Measurements from ENCODE around the gene PKP4. TPM values are rescaled to one million over a fixed set of nuclear protein-coding genes. Genes with fewer than 3 reads are reported as not detected.

PKP4 gene
- total and polyA plus RNA-seq, 4 donors: 21.5 to 96.4 (median 32.8) TPM

DNA sequence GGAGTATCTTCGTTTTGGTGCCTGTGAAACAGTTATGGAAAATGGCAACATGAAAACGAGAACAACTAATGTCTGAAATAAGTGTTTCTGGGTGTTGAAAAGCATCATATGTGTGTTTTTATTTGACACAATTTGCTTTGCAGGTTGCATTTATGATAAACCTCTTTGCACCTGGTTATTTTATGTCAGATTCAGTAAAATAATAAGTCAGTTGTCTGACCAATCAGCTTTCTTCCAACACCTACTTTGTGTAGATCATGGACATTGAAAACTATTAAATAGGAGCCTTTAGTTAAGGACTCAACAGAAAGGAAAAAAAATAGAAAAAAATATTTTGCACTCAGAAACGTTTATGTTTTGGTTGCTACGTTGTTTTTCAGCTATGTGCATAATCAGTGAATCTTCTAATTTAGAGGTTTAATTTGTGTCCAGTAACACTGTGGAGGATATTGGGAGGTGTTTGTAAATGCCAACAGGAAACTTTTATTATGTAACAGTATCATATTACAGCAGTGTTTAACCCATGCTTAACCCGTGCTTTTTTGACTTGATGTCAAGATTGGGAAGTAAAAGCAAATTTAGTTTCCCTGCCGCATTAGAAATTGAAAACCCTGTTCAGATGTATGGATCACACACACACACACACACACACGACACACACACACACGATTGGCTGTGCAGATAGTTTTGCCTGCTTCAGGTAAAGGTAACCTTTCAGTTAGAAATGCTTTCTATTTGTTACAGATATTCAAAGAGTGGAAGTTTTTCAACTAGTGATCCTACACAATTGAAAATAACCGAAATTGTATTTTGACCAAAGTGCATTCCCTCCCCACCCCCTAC is 2.6 kb downstream of the PKP4 start:
- Histone ChIP-seq H3K4me1 (ENCODE audit: control insufficient read depth in 5 of 5, insufficient read depth in 5 of 5, low read length in 5 of 5) (peaks cover 3 to 43% (median 15%) of the 10 kb centered on the region in 5 donors), H3K27me3 (ENCODE audit: control insufficient read depth in 3 of 3, insufficient read depth in 3 of 3, low read length in 2 of 3) (no peaks in the 10 kb centered on the region), H3K36me3 (ENCODE audit: control insufficient read depth in 4 of 4, insufficient read depth in 4 of 4, low read length in 4 of 4) (peaks cover 0 to 5% (median 0%) of the 10 kb centered on the region in 4 donors), H3K27ac (ENCODE audit: low read depth in 1 of 2, low read length in 1 of 2) (no peak overlapping the region), H3K9me3 (ENCODE audit: control insufficient read depth in 4 of 4, insufficient read depth in 3 of 4, low read length in 3 of 4) (no peaks in the 10 kb centered on the region), H3K9ac (ENCODE audit: insufficient read depth in 1 of 2, low read length in 2 of 2) (peak overlapping the region in 1 of 2 donors; percentile 73), H3K4me3 (no peak overlapping the region)
- WGBS, 2 donors: 40 to 45% methylated on average over 9 of the region's 9 CpGs
- ATAC-seq (ENCODE audit: insufficient read depth, low FRiP score): no peak
- TF ChIP-seq, protein P1, sequence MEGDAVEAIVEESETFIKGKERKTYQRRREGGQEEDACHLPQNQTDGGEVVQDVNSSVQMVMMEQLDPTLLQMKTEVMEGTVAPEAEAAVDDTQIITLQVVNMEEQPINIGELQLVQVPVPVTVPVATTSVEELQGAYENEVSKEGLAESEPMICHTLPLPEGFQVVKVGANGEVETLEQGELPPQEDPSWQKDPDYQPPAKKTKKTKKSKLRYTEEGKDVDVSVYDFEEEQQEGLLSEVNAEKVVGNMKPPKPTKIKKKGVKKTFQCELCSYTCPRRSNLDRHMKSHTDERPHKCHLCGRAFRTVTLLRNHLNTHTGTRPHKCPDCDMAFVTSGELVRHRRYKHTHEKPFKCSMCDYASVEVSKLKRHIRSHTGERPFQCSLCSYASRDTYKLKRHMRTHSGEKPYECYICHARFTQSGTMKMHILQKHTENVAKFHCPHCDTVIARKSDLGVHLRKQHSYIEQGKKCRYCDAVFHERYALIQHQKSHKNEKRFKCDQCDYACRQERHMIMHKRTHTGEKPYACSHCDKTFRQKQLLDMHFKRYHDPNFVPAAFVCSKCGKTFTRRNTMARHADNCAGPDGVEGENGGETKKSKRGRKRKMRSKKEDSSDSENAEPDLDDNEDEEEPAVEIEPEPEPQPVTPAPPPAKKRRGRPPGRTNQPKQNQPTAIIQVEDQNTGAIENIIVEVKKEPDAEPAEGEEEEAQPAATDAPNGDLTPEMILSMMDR (IDR thresholded peaks at IDR 0.05; ENCODE audit: control extremely low read depth, extremely low read depth): no peak
- peak in 2 of 3 donors; percentile 73 to 79 for DNase-seq

DNA sequence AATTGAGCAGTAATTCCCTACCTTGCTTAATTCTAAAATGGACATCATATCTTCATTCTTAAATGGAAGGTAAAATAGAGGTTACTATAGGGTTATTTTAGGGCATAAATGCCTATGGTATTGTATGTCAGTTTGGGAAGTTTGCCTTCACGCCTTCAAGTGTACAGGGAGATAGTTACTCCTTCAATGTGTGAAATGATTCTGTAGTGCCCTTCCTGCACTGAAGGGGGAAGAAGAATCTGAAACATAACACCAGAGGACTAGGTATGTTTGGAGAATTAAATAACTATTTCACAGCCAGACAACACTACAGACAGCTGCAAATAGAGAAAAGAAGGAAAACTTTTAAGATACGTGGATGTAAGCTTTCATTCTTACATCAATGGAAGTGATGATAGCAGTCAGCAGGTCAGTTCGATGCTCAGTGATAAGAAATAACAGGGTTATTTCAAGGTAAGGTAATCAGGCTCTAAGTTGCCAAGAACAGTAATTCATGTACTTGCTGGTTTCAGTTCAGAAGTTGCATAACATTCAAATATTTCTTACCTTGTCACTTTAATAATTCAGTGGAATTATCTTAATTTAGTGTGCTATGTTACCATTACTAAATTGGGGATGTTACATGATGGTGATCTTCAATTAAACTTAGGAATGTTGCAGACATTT is 4.0 kb downstream of the PKP4 start:
- Histone ChIP-seq H3K9me3 (ENCODE audit: control insufficient read depth in 4 of 4, insufficient read depth in 3 of 4, low read length in 3 of 4) (no peaks in the 10 kb centered on the region), H3K27ac (ENCODE audit: low read depth in 1 of 2, low read length in 1 of 2) (no peak overlapping the region), H3K4me3 (no peak overlapping the region), H3K9ac (ENCODE audit: insufficient read depth in 1 of 2, low read length in 2 of 2) (no peak overlapping the region), H3K4me1 (ENCODE audit: control insufficient read depth in 5 of 5, insufficient read depth in 5 of 5, low read length in 5 of 5) (peaks cover 3 to 42% (median 15%) of the 10 kb centered on the region in 5 donors), H3K36me3 (ENCODE audit: control insufficient read depth in 4 of 4, insufficient read depth in 4 of 4, low read length in 4 of 4) (peaks cover 0 to 5% (median 0%) of the 10 kb centered on the region in 4 donors), H3K27me3 (ENCODE audit: control insufficient read depth in 3 of 3, insufficient read depth in 3 of 3, low read length in 2 of 3) (no peaks in the 10 kb centered on the region)
- DNase-seq (peak in 1 of 3 donors; percentile 21), ATAC-seq (ENCODE audit: insufficient read depth, low FRiP score) (no peak)
- 43 to 60% methylated on average over 3 of the region's 3 CpGs for WGBS, 2 donors
- TF ChIP-seq, protein P1 (IDR thresholded peaks at IDR 0.05; ENCODE audit: control extremely low read depth, extremely low read depth): no peak

DNA sequence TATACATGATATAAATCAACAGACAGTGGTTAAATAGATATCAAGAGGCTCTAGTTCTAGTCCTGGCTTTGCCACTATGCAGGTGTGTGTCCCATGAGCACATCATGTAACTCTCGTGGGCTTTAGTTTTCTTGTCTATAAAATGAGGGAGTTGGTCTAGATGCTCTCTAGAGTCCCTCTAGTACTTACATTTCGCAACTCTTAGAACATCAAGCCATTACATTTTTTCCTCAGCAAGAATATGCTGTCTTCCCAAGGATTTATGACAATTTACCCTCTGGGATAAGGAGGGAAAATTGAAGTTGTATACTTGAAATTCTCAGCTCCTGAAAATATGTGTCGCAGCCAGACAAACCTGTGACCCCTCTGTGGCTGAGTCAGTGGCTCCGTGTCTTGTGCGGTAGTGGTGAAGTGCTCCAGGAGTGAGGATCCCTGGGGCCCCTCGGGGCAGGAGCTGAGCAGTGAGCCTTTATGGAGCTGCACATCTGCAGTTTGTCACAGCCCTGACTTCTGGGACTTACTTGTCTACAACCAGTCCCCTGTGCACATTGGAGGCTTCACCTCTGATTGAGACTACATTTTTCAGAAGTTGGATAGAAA is 6.8 kb downstream of the PKP4 start:
- peak in 1 of 3 donors; percentile 43 for DNase-seq
- ATAC-seq (ENCODE audit: insufficient read depth, low FRiP score): no peak
- TF ChIP-seq, protein P1 (IDR thresholded peaks at IDR 0.05; ENCODE audit: control extremely low read depth, extremely low read depth): no peak
- no peak overlapping the region for H3K4me3 ChIP-seq
- no peak overlapping the region for H3K9ac ChIP-seq (ENCODE audit: insufficient read depth in 1 of 2, low read length in 2 of 2)
- H3K9me3 ChIP-seq (ENCODE audit: control insufficient read depth in 4 of 4, insufficient read depth in 3 of 4, low read length in 3 of 4): no peaks in the 10 kb centered on the region
- H3K4me1 ChIP-seq (ENCODE audit: control insufficient read depth in 5 of 5, insufficient read depth in 5 of 5, low read length in 5 of 5): peaks cover 1 to 38% (median 14%) of the 10 kb centered on the region in 5 donors
- H3K27ac ChIP-seq (ENCODE audit: low read depth in 1 of 2, low read length in 1 of 2): no peak overlapping the region
- 78 to 85% methylated on average over 6 of the region's 6 CpGs for WGBS, 2 donors
- H3K27me3 ChIP-seq (ENCODE audit: control insufficient read depth in 3 of 3, insufficient read depth in 3 of 3, low read length in 2 of 3): no peaks in the 10 kb centered on the region
- no peaks in the 10 kb centered on the region for H3K36me3 ChIP-seq (ENCODE audit: control insufficient read depth in 4 of 4, insufficient read depth in 4 of 4, low read length in 4 of 4)
